GM10248 (cell line): ENCODE measurements around the gene TAS2R43.
"Not testable (repeated sequence)": the region's sequence is repeated elsewhere in the genome, so short reads cannot be mapped to it uniquely, and the experiment has no call there.

Source experiments
- CTCF ChIA-PET: fragments of 300-600 bp; sonication (Branson Sonifier 250); formaldehyde crosslinking; extraction: SDS; loops from one replicate; lab custom pipeline; 2021; ENCODE audit warnings: antibody characterized with exemption; lab: Yijun Ruan, JAX
- POLR2A ChIA-PET: fragments of 350-650 bp; sonication (Branson Sonifier 250); formaldehyde crosslinking; extraction: SDS; loops from one replicate; lab custom pipeline; 2020; ENCODE audit warnings: antibody characterized with exemption; lab: Yijun Ruan, JAX
- DNase-seq: peaks from one replicate; pipeline ENCODE4 v3.0.0; 2012; ENCODE audit errors: extremely low spot score
- CTCF ChIP-seq: IDR thresholded peaks from 2 replicates; pipeline ENCODE4 v1.5.1; 2012; ENCODE audit warnings: mild to moderate bottlenecking, low read depth; ENCODE audit errors: extremely low read depth, missing control alignments, control extremely low read depth

TAS2R43 gene

GRCh38 chr12:11059784-11060183 lies 32.3 kb downstream of the TAS2R43 start:
- TF ChIP-seq CTCF = no peak
- ChIA-PET CTCF (no interaction called here), POLR2A (no interaction called here)
- no peak for DNase-seq

GRCh38 chr12:11059041-11059440 lies 33.1 kb downstream of the TAS2R43 start:
- no peak for DNase-seq
- no peak for TF ChIP-seq CTCF
- CTCF ChIA-PET = no interaction called here
- POLR2A ChIA-PET = no interaction called here

- ChIA-PET POLR2A (no interaction called here), CTCF (interaction anchor here (1.7 kb wide), 1 partner anchor 10 kb away, joined by 6 read pairs; no protein-coding TSS in a partner anchor)
- DNase-seq = no peak
- no peak for TF ChIP-seq CTCF
Observed at GRCh38 chr12:11055306-11055705, 36.8 kb downstream of the TAS2R43 start.

- POLR2A ChIA-PET, DNase-seq: not testable (repeated sequence)
- CTCF ChIA-PET = interaction anchor here (1.4 kb wide), 1 partner anchor 30 kb away, joined by 3 read pairs; no protein-coding TSS in a partner anchor
Observed at GRCh38 chr12:11049806-11050531, 42.1 kb downstream of the TAS2R43 start.

GRCh38 chr12:11041366-11041765 lies 50.7 kb downstream of the TAS2R43 start:
- DNase-seq, CTCF ChIA-PET, POLR2A ChIA-PET: not testable (repeated sequence)
